HG03378 (cell line): ENCODE data around the gene R3HDM2.

Experiments used
- ATAC-seq: cut with Tn5 transposase; IDR thresholded peaks from one replicate; pipeline ENCODE4 v1.9.1; 2021; ENCODE audit warnings: mild to moderate bottlenecking, moderate library complexity; ENCODE audit not compliant: unreplicated experiment

Gene R3HDM2

DNA sequence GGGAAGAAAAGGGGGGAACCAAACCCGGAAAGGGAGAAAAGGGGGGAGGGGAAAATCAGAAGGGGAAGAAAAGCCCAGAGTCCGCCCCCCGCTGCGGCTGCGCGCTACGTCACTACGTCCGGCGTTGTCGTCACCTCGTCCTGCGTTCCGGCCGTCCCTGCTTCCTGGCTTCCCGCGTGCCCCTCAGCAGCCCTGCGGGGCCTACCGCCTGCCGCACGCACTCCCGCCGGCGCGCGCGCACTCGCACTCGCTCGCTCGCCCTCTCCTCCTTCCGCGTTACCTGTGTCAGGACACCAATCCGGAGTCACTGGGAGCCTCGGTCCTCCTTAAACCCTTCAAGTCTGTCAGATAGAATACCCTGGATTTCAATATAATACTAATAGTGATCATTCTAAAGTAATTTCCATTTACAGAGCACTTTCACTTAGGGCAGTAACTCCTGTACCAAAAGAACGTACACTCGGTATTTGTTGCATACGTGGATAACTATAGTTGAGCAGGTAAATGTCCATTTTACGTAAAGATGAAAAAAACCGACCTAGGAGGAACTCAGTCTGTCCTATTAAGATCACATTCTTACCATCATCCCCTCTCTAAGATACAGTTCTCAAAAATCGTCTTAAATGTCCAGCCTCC is at the start of gene R3HDM2:
Gene R3HDM2, minus strand, starts transcription at position 113 of the 636 bp plus-strand sequence. CDS start 120,615 bp downstream, outside the sequence.
- ATAC-seq: peak; percentile 81

- ATAC-seq: no peak
Measured at GRCh38 chr12:57479376-57480115, 48.7 kb upstream of the R3HDM2 start, which contains the start of gene ARHGAP9. Gene ARHGAP9, minus strand, starts transcription at chr12:57479866. Its CDS starts 460 bp downstream, at chr12:57479406.

GRCh38 chr12:57479043-57479375 is 48.2 kb upstream of the R3HDM2 start:
- ATAC-seq: no peak

- peak; percentile 37 for ATAC-seq
Measured at GRCh38 chr12:57477710-57478681, 47.2 kb upstream of the R3HDM2 start.

GRCh38 chr12:57476993-57477709 is 46.3 kb upstream of the R3HDM2 start:
- ATAC-seq: no peak

DNA sequence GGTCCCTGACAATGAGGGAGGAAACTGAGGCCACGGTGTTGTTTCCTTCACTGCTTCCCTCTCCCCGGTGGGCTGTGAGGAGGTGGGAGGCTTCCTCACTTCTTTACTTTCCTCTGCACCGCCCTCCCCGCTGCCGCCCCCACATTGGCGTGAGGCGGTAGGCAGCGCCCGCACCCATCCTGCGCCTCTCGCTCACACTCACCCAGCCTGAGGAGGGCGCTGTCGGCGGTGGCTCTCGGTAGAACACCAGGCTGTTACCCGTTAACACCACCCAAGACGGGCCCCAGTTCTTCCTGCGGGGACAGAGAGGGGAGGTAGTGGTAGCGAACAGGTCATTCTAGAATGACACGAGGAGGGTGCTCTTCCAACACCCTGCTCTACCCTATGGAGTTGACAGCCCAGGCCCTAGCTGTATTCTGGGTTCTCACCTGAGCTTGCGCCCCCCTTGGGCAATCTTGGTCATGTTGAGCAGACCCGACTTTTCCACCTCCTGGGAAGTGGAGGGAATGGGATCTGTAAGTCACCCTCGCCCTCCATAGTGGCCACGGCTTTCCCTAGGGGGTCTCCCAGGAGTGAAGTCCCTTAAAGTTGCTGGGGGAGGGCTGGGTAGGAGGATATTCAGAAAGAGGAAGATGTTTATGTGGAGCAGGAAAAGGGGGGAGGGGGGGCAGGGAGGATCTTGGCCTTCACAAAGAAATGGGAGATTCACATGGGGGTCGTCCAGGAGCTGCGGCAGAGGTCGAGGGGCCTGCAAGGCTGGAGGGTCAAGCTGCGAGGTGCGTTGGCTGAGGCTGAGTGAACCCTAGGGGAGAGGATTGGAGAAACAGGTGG is 45.5 kb upstream of the R3HDM2 start:
- peak; percentile 38 for ATAC-seq

GRCh38 chr12:57475271-57476161 is 44.7 kb upstream of the R3HDM2 start:
- ATAC-seq: peak; percentile 3

DNA sequence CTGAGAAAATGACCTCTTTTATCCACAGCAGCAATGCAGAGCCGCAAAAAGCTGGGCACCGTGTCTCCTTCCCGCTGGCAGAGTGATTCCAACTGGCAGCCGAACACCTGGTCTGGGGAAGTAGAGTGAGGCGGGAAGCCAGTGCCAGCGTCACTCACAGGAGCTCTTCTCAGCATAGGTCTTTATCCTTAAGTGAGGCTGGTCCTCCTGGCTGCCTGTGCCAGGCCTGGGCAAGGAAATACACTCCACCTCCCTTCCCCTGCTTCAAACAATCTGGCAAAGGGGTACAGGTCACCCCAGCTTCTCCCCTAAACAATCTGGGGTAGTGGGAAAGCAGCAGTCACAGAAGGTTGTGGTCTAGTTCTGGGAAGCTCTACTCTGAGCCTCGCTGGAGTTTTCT is 44.0 kb upstream of the R3HDM2 start:
- no peak for ATAC-seq

DNA sequence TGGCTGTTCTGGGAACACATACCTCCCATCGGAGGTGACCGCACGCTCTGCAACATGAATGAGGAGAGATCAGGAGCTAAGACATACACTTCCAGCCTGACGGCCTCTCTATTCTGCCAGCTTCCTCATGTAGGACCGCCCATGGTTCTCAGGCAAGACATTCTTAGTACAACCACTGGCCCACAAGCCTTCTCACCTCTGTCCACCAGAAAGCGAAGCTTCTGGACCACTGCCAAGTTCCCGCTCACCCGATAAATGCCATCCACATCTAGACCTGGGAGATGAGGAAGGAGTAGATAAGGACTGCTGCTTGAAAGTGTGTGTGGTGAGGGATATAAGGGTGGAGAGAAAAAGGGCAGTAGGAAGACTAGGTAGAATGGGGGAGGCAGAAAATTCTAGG is 43.6 kb upstream of the R3HDM2 start:
- no peak for ATAC-seq

- no peak for ATAC-seq
Measured at GRCh38 chr12:57473886-57474285, 43.0 kb upstream of the R3HDM2 start.

- ATAC-seq: no peak
Measured at GRCh38 chr12:57473392-57473791, 42.5 kb upstream of the R3HDM2 start.

DNA sequence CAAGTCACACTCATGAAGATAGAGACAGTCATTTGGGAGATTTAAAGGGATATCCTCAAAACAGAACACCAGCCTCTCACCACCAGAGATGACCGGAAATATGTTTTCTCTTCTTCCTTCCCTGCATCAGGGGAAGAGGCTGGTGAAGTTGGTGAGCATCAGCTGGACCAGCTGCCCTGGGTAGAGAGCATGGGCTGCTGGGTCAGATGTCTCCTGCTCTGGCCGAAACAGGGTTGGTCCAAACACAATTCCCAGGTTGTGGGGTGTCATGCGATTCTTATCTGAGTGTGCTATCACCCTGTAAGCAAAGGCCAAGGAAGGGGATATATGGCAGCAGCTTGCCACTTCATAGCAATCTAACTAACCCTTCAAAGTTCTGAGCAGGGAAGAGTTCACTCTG is 41.5 kb upstream of the R3HDM2 start:
- no peak for ATAC-seq

- no peak for ATAC-seq
Measured at GRCh38 chr12:57471661-57472060, 40.8 kb upstream of the R3HDM2 start.

GRCh38 chr12:57470970-57471656 is 40.3 kb upstream of the R3HDM2 start:
- ATAC-seq: no peak

DNA sequence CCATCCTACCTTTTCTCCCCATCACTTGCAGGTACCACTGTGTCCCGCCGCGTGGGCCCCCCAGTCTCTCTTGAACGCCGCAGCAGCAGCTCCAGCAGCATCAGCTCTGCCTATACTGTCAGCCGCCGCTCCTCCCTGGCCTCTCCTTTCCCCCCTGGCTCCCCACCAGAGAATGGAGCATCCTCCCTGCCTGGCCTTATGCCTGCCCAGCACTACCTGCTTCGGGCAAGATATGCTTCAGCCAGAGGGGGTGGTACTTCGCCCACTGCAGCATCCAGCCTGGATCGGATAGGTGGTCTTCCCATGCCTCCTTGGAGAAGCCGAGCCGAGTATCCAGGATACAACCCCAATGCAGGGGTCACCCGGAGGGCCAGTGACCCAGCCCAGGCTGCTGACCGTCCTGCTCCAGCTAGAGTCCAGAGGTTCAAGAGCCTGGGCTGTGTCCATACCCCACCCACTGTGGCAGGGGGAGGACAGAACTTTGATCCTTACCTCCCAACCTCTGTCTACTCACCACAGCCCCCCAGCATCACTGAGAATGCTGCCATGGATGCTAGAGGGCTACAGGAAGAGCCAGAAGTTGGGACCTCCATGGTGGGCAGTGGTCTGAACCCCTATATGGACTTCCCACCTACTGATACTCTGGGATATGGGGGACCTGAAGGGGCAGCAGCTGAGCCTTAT is 39.6 kb upstream of the R3HDM2 start:
- ATAC-seq: no peak

DNA sequence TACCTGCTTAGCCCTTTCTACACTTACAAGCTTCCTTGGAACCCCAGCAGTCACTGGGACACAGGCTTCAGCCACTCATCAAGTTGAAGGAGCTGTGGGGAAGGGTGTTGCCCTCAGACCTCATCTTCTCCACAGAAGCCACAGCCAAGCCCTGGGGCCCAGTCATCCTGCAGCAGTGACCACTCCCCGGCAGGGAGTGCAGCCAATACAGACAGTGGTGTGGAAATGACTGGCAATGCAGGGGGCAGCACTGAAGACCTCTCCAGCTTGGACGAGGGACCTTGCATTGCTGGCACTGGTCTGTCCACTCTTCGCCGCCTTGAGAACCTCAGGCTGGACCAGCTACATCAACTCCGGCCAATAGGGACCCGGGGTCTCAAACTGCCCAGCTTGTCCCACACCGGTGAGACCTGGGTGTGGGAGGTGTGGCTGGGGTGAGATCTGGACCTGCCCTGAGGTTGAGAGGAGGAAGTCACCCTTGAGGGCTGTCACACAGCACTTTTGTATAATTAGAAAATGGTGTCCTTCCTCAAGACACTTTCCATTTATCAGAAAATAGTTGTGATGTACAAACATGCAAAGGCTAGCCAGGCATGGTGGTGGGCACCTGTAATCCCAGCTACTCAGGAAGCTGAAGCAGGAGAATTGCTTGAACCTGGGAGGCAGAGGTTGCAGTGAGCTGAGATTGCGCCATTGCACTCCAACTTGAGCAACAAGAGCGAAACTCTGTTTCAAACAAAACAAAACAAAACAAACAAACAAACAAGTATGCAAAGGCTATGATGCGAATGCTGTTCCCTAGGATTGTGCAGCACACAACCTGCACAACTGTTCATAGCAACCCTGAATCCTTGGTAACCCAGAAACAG is 38.7 kb upstream of the R3HDM2 start:
- no peak for ATAC-seq

DNA sequence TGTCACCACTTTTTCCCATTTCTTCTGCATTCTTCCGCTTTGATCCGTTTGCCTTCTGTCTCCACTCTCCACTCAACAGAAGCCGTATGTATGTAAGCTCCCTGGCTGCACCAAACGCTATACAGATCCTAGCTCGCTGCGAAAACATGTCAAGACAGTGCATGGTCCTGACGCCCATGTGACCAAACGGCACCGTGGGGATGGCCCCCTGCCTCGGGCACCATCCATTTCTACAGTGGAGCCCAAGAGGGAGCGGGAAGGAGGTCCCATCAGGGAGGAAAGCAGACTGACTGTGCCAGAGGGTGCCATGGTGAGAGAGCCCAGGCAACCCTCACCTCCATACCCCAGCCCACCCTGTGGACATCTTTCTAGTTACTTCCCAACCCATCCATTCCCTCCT is 37.1 kb upstream of the R3HDM2 start:
- no peak for ATAC-seq
